NK-92 (cell line): ENCODE data around the gene LDHB.
"Not testable (repeated sequence)": the region's sequence is repeated elsewhere in the genome, so short reads cannot be mapped to it uniquely, and the experiment has no call there.

Experiments
- DNase-seq: peaks from one replicate; lab custom pipeline; 2025; ENCODE audit not compliant: unreplicated experiment; lab: John Stamatoyannopoulos, UW

LDHB gene

GRCh38 chr12:21657326-21658077 is at the start of gene LDHB:
Gene LDHB, minus strand, starts transcription at chr12:21657842. Its CDS starts 3,171 bp downstream, at chr12:21654671.
- DNase-seq = peak; percentile 42

- DNase-seq = no peak
Observed at GRCh38 chr12:21704847-21705246, 47.2 kb upstream of the LDHB start.

GRCh38 chr12:21699851-21700250 is 42.2 kb upstream of the LDHB start:
- no peak for DNase-seq

- no peak for DNase-seq
Observed at GRCh38 chr12:21697904-21698630, 40.4 kb upstream of the LDHB start.

- no peak for DNase-seq
Observed at GRCh38 chr12:21696625-21697024, 39.0 kb upstream of the LDHB start.

- no peak for DNase-seq
Observed at GRCh38 chr12:21695986-21696385, 38.3 kb upstream of the LDHB start.

GRCh38 chr12:21694660-21695059 is 37.0 kb upstream of the LDHB start:
- DNase-seq = no peak

GRCh38 chr12:21691515-21691914 is 33.9 kb upstream of the LDHB start:
- no peak for DNase-seq

GRCh38 chr12:21690704-21691368 is 33.2 kb upstream of the LDHB start:
- no peak for DNase-seq

GRCh38 chr12:21683115-21683514 is 25.5 kb upstream of the LDHB start:
- no peak for DNase-seq

GRCh38 chr12:21678959-21679358 is 21.3 kb upstream of the LDHB start:
- DNase-seq = no peak

- no peak for DNase-seq
Observed at GRCh38 chr12:21677622-21678277, 20.1 kb upstream of the LDHB start.

- DNase-seq = no peak
Observed at GRCh38 chr12:21677204-21677603, 19.6 kb upstream of the LDHB start.

- DNase-seq = no peak
Observed at GRCh38 chr12:21676776-21677175, 19.1 kb upstream of the LDHB start.

GRCh38 chr12:21675641-21676040 is 18.0 kb upstream of the LDHB start:
- no peak for DNase-seq

- no peak for DNase-seq
Observed at GRCh38 chr12:21675096-21675495, 17.5 kb upstream of the LDHB start.

GRCh38 chr12:21673830-21674552 is 16.3 kb upstream of the LDHB start:
- DNase-seq = not testable (repeated sequence)

GRCh38 chr12:21672146-21672545 is 14.5 kb upstream of the LDHB start:
- no peak for DNase-seq

GRCh38 chr12:21666722-21667121 is 9.1 kb upstream of the LDHB start:
- DNase-seq = no peak

GRCh38 chr12:21665816-21666215 is 8.2 kb upstream of the LDHB start:
- no peak for DNase-seq
